ENCODE results near the gene MCU.

DNA sequence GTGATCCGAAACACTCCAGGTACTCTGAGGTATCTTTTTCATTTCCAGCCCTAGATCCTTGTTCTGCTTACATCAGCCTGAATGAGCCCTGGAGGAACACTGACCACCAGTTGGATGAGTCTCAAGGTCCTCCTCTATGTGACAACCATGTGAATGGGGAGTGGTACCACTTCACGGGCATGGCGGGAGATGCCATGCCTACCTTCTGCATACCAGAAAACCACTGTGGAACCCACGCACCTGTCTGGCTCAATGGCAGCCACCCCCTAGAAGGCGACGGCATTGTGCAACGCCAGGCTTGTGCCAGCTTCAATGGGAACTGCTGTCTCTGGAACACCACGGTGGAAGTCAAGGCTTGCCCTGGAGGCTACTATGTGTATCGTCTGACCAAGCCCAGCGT lies 206.7 kb downstream of the MCU start:
- TF ChIP-seq, protein P1, sequence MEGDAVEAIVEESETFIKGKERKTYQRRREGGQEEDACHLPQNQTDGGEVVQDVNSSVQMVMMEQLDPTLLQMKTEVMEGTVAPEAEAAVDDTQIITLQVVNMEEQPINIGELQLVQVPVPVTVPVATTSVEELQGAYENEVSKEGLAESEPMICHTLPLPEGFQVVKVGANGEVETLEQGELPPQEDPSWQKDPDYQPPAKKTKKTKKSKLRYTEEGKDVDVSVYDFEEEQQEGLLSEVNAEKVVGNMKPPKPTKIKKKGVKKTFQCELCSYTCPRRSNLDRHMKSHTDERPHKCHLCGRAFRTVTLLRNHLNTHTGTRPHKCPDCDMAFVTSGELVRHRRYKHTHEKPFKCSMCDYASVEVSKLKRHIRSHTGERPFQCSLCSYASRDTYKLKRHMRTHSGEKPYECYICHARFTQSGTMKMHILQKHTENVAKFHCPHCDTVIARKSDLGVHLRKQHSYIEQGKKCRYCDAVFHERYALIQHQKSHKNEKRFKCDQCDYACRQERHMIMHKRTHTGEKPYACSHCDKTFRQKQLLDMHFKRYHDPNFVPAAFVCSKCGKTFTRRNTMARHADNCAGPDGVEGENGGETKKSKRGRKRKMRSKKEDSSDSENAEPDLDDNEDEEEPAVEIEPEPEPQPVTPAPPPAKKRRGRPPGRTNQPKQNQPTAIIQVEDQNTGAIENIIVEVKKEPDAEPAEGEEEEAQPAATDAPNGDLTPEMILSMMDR (conservative IDR thresholded peaks at IDR 0.05 in 1 of 2, IDR thresholded peaks at IDR 0.05 in 1 of 2; ENCODE audit: low read depth in 1 of 2, low read length in 2 of 2): no peak
- no peak for TF ChIP-seq EZH2 (IDR thresholded peaks at IDR 0.05; ENCODE audit: low read length, missing control alignments)

All from fibroblast of lung (primary cell).